HG03196 (cell line): ENCODE data around the gene DNAH7.

Source experiments
- ATAC-seq: cut with Tn5 transposase; IDR thresholded peaks from one replicate; pipeline ENCODE4 v1.9.1; 2021; ENCODE audit not compliant: unreplicated experiment

Gene DNAH7

GRCh38 chr2:196079052-196079451 lies 10.4 kb upstream of the DNAH7 start:
- ATAC-seq: no peak

- no peak for ATAC-seq
Measured at GRCh38 chr2:196077821-196078220, 9.2 kb upstream of the DNAH7 start.

GRCh38 chr2:196076778-196077568 lies 8.3 kb upstream of the DNAH7 start:
- ATAC-seq: no peak

- ATAC-seq: no peak
Measured at GRCh38 chr2:196075196-196075595, 6.6 kb upstream of the DNAH7 start.

- ATAC-seq: no peak
Measured at GRCh38 chr2:196074631-196075030, 6.0 kb upstream of the DNAH7 start.

GRCh38 chr2:196073521-196073920 lies 4.9 kb upstream of the DNAH7 start:
- no peak for ATAC-seq

- no peak for ATAC-seq
Measured at GRCh38 chr2:196067088-196067382, 1.6 kb downstream of the DNAH7 start.

GRCh38 chr2:196066291-196067087 lies 2.1 kb downstream of the DNAH7 start:
- no peak for ATAC-seq

- ATAC-seq: no peak
Measured at GRCh38 chr2:196063773-196064172, 4.9 kb downstream of the DNAH7 start.

- ATAC-seq: no peak
Measured at GRCh38 chr2:196059491-196059960, 9.1 kb downstream of the DNAH7 start.

- no peak for ATAC-seq
Measured at GRCh38 chr2:196054631-196055030, 14.0 kb downstream of the DNAH7 start.

- no peak for ATAC-seq
Measured at GRCh38 chr2:196046123-196046917, 22.3 kb downstream of the DNAH7 start.

GRCh38 chr2:196041786-196042185 lies 26.9 kb downstream of the DNAH7 start:
- ATAC-seq: no peak

- ATAC-seq: no peak
Measured at GRCh38 chr2:196040218-196040617, 28.4 kb downstream of the DNAH7 start.

- ATAC-seq: no peak
Measured at GRCh38 chr2:196036442-196036841, 32.2 kb downstream of the DNAH7 start.

- no peak for ATAC-seq
Measured at GRCh38 chr2:196018037-196018436, 50.6 kb downstream of the DNAH7 start.

GRCh38 chr2:196012314-196012713 lies 56.3 kb downstream of the DNAH7 start:
- ATAC-seq: no peak

GRCh38 chr2:196000551-196000950 lies 68.1 kb downstream of the DNAH7 start:
- ATAC-seq: no peak

- ATAC-seq: no peak
Measured at GRCh38 chr2:195998070-195998469, 70.6 kb downstream of the DNAH7 start.

- ATAC-seq: no peak
Measured at GRCh38 chr2:195995499-195995898, 73.1 kb downstream of the DNAH7 start.

GRCh38 chr2:195993623-195994022 lies 75.0 kb downstream of the DNAH7 start:
- ATAC-seq: no peak

GRCh38 chr2:195985741-195986140 lies 82.9 kb downstream of the DNAH7 start:
- no peak for ATAC-seq
